HL-60 (cell line): ENCODE results near the gene SYNGAP1.

ENCODE experiments used
- DNase-seq, 2 experiments: peaks; one replicate each; pipeline ENCODE4 v3.0.0-alpha.2; 2010 to 2020; ENCODE audit warnings: low read depth in 1 of 2, low spot score in 1 of 2
- H3K27ac ChIP-seq: fragments of 250-450 bp; sonication (Bioruptor Pico); replicated peaks from 2 replicates; pipeline ENCODE4 v1.5.1; 2020; ENCODE audit warnings: mild to moderate bottlenecking, moderate library complexity
- H3K27me3 ChIP-seq: fragments of 250-450 bp; sonication (Bioruptor Pico); 2 replicates; pipeline ENCODE4 v1.5.1; 2021; ENCODE audit warnings: mild to moderate bottlenecking, moderate library complexity; ENCODE audit not compliant: insufficient read depth, poor library complexity, severe bottlenecking
- H3K4me3 ChIP-seq: replicated peaks from 2 replicates; pipeline ENCODE4 v1.5.1; 2011; ENCODE audit warnings: mild to moderate bottlenecking, control low read depth, low read length; ENCODE audit not compliant: insufficient read depth
- CTCF ChIP-seq: IDR thresholded peaks from one replicate; pipeline ENCODE4 v1.5.1; 2011; ENCODE audit warnings: low read length, control low read depth, inconsistent platforms; ENCODE audit not compliant: insufficient read depth
- GABPA ChIP-seq: IDR thresholded peaks from 2 replicates; pipeline ENCODE4 v1.6.1; 2012; ENCODE audit warnings: low read depth
- POLR2AphosphoS5 ChIP-seq: IDR thresholded peaks from 2 replicates; pipeline ENCODE4 v1.6.1; 2012; ENCODE audit warnings: low read depth
- REST ChIP-seq: IDR thresholded peaks from 2 replicates; pipeline ENCODE4 v1.6.1; 2012; ENCODE audit warnings: low read depth; ENCODE audit not compliant: insufficient replicate concordance
- SPI1 ChIP-seq: IDR thresholded peaks from 2 replicates; pipeline ENCODE4 v1.6.1; 2012; ENCODE audit warnings: low read depth, mild to moderate bottlenecking, borderline replicate concordance

SYNGAP1 gene

GRCh38 chr6:33412140-33413009 is 7.5 kb upstream of the SYNGAP1 start:
- Histone ChIP-seq H3K4me3 (no peak overlapping the region), H3K27me3 (no peaks in the 10 kb centered on the region), H3K27ac (no peak overlapping the region)
- DNase-seq, result no peak
- TF ChIP-seq GABPA, result no peak
- no peak for TF ChIP-seq REST
- no peak for TF ChIP-seq POLR2AphosphoS5
- no peak for TF ChIP-seq CTCF
- TF ChIP-seq SPI1, result no peak

- Histone ChIP-seq H3K27ac (no peak overlapping the region), H3K4me3 (no peak overlapping the region), H3K27me3 (no peaks in the 10 kb centered on the region)
- no peak for DNase-seq
- TF ChIP-seq CTCF (no peak), SPI1 (no peak)
Measured at GRCh38 chr6:33413241-33414120, 6.4 kb upstream of the SYNGAP1 start.

- peak in 1 of 2 experiments; percentile 23 for DNase-seq
Measured at GRCh38 chr6:33414592-33415271, 5.1 kb upstream of the SYNGAP1 start.

More at GRCh38 chr6:33414592-33415271, 5.1 kb upstream of the SYNGAP1 start:
- Histone ChIP-seq H3K27ac (no peak overlapping the region), H3K27me3 (no peaks in the 10 kb centered on the region), H3K4me3 (no peak overlapping the region)
- TF ChIP-seq GABPA (no peak), POLR2AphosphoS5 (no peak), CTCF (peak; percentile 9), REST (no peak)
